Measurements from ENCODE around the gene ACP4. TPM values are rescaled to one million over a fixed set of nuclear protein-coding genes. Genes with fewer than 3 reads are reported as not detected.
"Not testable (repeated sequence)": the region's sequence is repeated elsewhere in the genome, so short reads cannot be mapped to it uniquely, and the experiment has no call there.

ACP4 gene
- polyA plus RNA-seq, 1 donor (not counting 4 experiments of a cell fraction or from before 2014, with no cell fraction given) = not detected

DNA sequence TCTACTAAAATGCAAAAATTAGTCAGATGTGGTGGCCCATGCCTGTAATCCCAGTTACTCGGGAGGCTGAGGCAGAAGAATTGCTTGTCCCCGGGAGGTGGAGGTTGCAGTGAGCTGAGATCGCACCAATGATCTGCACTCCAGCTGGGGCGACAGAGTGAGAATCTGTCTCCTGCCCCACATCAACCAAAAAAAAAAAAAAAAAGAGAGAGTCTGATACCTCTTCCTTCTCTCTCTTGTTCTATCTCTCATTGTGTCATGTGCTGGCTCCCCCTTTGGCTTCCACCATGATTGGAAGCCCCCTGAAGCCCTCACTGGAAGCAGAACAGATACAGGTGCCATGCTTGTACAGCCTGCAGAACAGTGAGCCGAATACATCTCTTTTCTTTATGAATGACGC lies 46.7 kb upstream of the ACP4 start:
- H2AFZ ChIP-seq (ENCODE audit: control insufficient read depth, low read length) = no peak overlapping the region
- no peaks in the 10 kb centered on the region for H4K20me1 ChIP-seq (ENCODE audit: control insufficient read depth, extremely low read depth, insufficient read depth, low read length)
- peaks cover 3% of the 10 kb centered on the region for H3K27me3 ChIP-seq (ENCODE audit: control insufficient read depth, extremely low read depth, insufficient read depth, low read length)
- no peak for FAIRE-seq
- H3K36me3 ChIP-seq (ENCODE audit: control insufficient read depth in 2 of 2, extremely low read depth in 1 of 2, insufficient read depth in 2 of 2, low read length in 2 of 2) = no peaks in the 10 kb centered on the region
- no peaks in the 10 kb centered on the region for H3K9me3 ChIP-seq (ENCODE audit: control insufficient read depth, low read depth, low read length)
- no peak overlapping the region for H3K27ac ChIP-seq (ENCODE audit: control insufficient read depth, insufficient read depth, low read length)
- H3K9ac ChIP-seq (ENCODE audit: control insufficient read depth, extremely low read depth, insufficient read depth, low read length) = no peak overlapping the region
- dilution Hi-C loops (cut with MboI; ENCODE audit: extremely low pct_ligation_motif_present, low sequenced_read_pairs) = no loop called here
- TF ChIP-seq EZH2 (IDR thresholded peaks at IDR 0.05; ENCODE audit: low read length) = no peak
- TF ChIP-seq, protein P1, sequence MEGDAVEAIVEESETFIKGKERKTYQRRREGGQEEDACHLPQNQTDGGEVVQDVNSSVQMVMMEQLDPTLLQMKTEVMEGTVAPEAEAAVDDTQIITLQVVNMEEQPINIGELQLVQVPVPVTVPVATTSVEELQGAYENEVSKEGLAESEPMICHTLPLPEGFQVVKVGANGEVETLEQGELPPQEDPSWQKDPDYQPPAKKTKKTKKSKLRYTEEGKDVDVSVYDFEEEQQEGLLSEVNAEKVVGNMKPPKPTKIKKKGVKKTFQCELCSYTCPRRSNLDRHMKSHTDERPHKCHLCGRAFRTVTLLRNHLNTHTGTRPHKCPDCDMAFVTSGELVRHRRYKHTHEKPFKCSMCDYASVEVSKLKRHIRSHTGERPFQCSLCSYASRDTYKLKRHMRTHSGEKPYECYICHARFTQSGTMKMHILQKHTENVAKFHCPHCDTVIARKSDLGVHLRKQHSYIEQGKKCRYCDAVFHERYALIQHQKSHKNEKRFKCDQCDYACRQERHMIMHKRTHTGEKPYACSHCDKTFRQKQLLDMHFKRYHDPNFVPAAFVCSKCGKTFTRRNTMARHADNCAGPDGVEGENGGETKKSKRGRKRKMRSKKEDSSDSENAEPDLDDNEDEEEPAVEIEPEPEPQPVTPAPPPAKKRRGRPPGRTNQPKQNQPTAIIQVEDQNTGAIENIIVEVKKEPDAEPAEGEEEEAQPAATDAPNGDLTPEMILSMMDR (optimal IDR thresholded peaks at IDR 0.05 in 1 of 3, IDR thresholded peaks at IDR 0.05 in 1 of 3, conservative IDR thresholded peaks at IDR 0.05 in 1 of 3; ENCODE audit: extremely low read depth in 1 of 3, insufficient read depth in 2 of 3, low read length in 3 of 3) = no peak
- no peak overlapping the region for H3K4me3 ChIP-seq (ENCODE audit: control insufficient read depth in 2 of 3, extremely low read depth in 1 of 3, insufficient read depth in 2 of 3, low read depth in 1 of 3, low read length in 3 of 3)
- no peak for DNase-seq (ENCODE audit: low read depth, low spot score)
- no peaks in the 10 kb centered on the region for H3K79me2 ChIP-seq (ENCODE audit: control insufficient read depth, insufficient read depth, low read length)
- no peak overlapping the region for H3K4me2 ChIP-seq (ENCODE audit: control insufficient read depth, extremely low read depth, insufficient read depth, low read depth, low read length)
- no peaks in the 10 kb centered on the region for H3K9me1 ChIP-seq (ENCODE audit: control insufficient read depth, extremely low read depth, insufficient read depth, low read length)
- no peaks in the 10 kb centered on the region for H3K4me1 ChIP-seq (ENCODE audit: control insufficient read depth, extremely low read depth, insufficient read depth, low read length)

DNA sequence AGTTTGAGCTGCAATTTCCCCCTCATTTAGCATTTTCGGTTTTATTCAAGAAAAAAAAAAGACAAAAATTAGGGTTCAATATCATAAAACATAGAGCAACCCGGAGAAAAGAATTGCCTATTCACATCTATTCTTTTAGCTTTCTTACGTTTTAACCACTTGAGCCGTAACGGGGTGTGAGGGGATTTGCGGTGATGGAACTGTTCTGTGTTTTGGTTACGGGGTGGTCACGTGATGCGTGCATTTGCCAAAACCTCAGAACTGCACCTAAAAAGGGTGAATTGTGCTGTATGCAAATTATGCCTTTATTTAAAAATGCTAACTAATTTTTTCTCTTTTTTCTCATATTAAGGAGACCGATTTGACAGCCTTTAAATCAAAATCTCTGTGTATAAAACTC lies 45.0 kb upstream of the ACP4 start:
- Histone ChIP-seq H3K27me3 (ENCODE audit: control insufficient read depth, extremely low read depth, insufficient read depth, low read length) (no peaks in the 10 kb centered on the region), H3K9me1 (ENCODE audit: control insufficient read depth, extremely low read depth, insufficient read depth, low read length) (no peaks in the 10 kb centered on the region), H3K9me3 (ENCODE audit: control insufficient read depth, low read depth, low read length) (no peaks in the 10 kb centered on the region), H3K27ac (ENCODE audit: control insufficient read depth, insufficient read depth, low read length) (no peak overlapping the region), H2AFZ (ENCODE audit: control insufficient read depth, low read length) (no peak overlapping the region), H3K9ac (ENCODE audit: control insufficient read depth, extremely low read depth, insufficient read depth, low read length) (no peak overlapping the region), H4K20me1 (ENCODE audit: control insufficient read depth, extremely low read depth, insufficient read depth, low read length) (no peaks in the 10 kb centered on the region), H3K4me2 (ENCODE audit: control insufficient read depth, extremely low read depth, insufficient read depth, low read depth, low read length) (no peak overlapping the region), H3K4me1 (ENCODE audit: control insufficient read depth, extremely low read depth, insufficient read depth, low read length) (no peaks in the 10 kb centered on the region), H3K79me2 (ENCODE audit: control insufficient read depth, insufficient read depth, low read length) (no peaks in the 10 kb centered on the region), H3K36me3 (ENCODE audit: control insufficient read depth in 2 of 2, extremely low read depth in 1 of 2, insufficient read depth in 2 of 2, low read length in 2 of 2) (no peaks in the 10 kb centered on the region), H3K4me3 (ENCODE audit: control insufficient read depth in 2 of 3, extremely low read depth in 1 of 3, insufficient read depth in 2 of 3, low read depth in 1 of 3, low read length in 3 of 3) (no peak overlapping the region)
- FAIRE-seq = no peak
- no peak for DNase-seq (ENCODE audit: low read depth, low spot score)
- dilution Hi-C loops (cut with MboI; ENCODE audit: extremely low pct_ligation_motif_present, low sequenced_read_pairs) = no loop called here
- no peak for TF ChIP-seq EZH2 (IDR thresholded peaks at IDR 0.05; ENCODE audit: low read length)
- TF ChIP-seq, protein P1 (optimal IDR thresholded peaks at IDR 0.05 in 1 of 3, IDR thresholded peaks at IDR 0.05 in 1 of 3, conservative IDR thresholded peaks at IDR 0.05 in 1 of 3; ENCODE audit: extremely low read depth in 1 of 3, insufficient read depth in 2 of 3, low read length in 3 of 3) = no peak

DNA sequence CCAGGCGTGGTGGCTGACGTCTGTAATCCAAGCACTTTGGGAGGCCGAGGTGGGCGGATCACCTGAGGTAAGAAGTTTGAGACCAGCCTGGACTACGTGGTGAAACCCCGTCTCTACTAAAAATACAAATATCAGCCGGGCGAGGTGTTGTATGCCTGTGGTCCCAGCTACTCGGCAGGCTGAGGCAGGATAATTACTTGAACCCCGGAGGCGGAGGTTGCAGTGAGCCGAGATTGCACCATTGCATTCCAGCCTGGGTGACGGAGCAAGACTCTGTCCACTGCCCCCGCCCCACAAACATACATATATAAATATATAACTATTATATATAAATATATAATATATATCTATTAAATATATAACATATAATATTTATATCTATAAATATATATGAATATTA lies 43.1 kb upstream of the ACP4 start:
- dilution Hi-C loops (cut with MboI; ENCODE audit: extremely low pct_ligation_motif_present, low sequenced_read_pairs); H3K27ac ChIP-seq (ENCODE audit: control insufficient read depth, insufficient read depth, low read length); H3K9me1 ChIP-seq (ENCODE audit: control insufficient read depth, extremely low read depth, insufficient read depth, low read length); H3K36me3 ChIP-seq (ENCODE audit: control insufficient read depth in 2 of 2, extremely low read depth in 1 of 2, insufficient read depth in 2 of 2, low read length in 2 of 2); DNase-seq (ENCODE audit: low read depth, low spot score); H3K79me2 ChIP-seq (ENCODE audit: control insufficient read depth, insufficient read depth, low read length); H3K4me2 ChIP-seq (ENCODE audit: control insufficient read depth, extremely low read depth, insufficient read depth, low read depth, low read length); H3K9ac ChIP-seq (ENCODE audit: control insufficient read depth, extremely low read depth, insufficient read depth, low read length); H3K27me3 ChIP-seq (ENCODE audit: control insufficient read depth, extremely low read depth, insufficient read depth, low read length); H3K9me3 ChIP-seq (ENCODE audit: control insufficient read depth, low read depth, low read length); H4K20me1 ChIP-seq (ENCODE audit: control insufficient read depth, extremely low read depth, insufficient read depth, low read length); H3K4me1 ChIP-seq (ENCODE audit: control insufficient read depth, extremely low read depth, insufficient read depth, low read length); H2AFZ ChIP-seq (ENCODE audit: control insufficient read depth, low read length); H3K4me3 ChIP-seq (ENCODE audit: control insufficient read depth in 2 of 3, extremely low read depth in 1 of 3, insufficient read depth in 2 of 3, low read depth in 1 of 3, low read length in 3 of 3); FAIRE-seq: not testable (repeated sequence)

All from keratinocyte (primary cell).